ENCODE data around the gene NLRC5. TPM values are rescaled to one million over a fixed set of nuclear protein-coding genes. Genes with fewer than 3 reads are reported as not detected.

NLRC5 gene
- total RNA-seq, 1 donor from 2014 or later: not detected

DNA sequence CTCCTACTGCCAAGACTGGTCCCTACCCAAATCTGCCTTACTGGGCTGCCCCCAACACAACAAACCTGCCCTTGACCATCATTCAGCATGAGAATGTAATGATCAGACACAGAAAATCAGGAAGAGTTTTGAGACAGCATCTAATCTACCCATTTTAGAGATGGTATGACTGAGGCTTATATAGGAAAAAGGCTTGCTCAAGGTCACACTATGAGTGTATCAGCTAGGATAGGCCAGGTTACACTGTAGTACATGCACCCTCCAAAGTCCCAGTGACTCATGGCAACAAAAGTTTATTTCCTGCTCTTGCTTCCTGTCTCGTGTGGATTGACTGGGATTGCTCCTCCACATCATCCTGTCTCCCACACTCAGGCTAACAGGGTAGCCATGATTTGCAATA is 27.9 kb downstream of the NLRC5 start:
- H2AFZ ChIP-seq (replicated peaks): no peak overlapping the region
- no peak for TF ChIP-seq EZH2 (IDR thresholded peaks at IDR 0.05)
- TF ChIP-seq, protein P1, sequence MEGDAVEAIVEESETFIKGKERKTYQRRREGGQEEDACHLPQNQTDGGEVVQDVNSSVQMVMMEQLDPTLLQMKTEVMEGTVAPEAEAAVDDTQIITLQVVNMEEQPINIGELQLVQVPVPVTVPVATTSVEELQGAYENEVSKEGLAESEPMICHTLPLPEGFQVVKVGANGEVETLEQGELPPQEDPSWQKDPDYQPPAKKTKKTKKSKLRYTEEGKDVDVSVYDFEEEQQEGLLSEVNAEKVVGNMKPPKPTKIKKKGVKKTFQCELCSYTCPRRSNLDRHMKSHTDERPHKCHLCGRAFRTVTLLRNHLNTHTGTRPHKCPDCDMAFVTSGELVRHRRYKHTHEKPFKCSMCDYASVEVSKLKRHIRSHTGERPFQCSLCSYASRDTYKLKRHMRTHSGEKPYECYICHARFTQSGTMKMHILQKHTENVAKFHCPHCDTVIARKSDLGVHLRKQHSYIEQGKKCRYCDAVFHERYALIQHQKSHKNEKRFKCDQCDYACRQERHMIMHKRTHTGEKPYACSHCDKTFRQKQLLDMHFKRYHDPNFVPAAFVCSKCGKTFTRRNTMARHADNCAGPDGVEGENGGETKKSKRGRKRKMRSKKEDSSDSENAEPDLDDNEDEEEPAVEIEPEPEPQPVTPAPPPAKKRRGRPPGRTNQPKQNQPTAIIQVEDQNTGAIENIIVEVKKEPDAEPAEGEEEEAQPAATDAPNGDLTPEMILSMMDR (IDR thresholded peaks at IDR 0.05): no peak
- TF ChIP-seq EZH2phosphoT487 (IDR thresholded peaks at IDR 0.05): no peak
- no peak overlapping the region for H3K27ac ChIP-seq
- no peak overlapping the region for H3K9ac ChIP-seq
- no peaks in the 10 kb centered on the region for H3K79me2 ChIP-seq (ENCODE audit: low read depth)
- Mint-ChIP-seq H3K4me3 (no peak overlapping the region), H3K9me3 (no peaks in the 10 kb centered on the region), H3K27me3 (ENCODE audit: insufficient read depth, low read depth) (peaks cover 15% of the 10 kb centered on the region), H3K4me1 (peaks cover 3% of the 10 kb centered on the region), H3K27ac (no peak overlapping the region), H3K36me3 (no peaks in the 10 kb centered on the region)
- H3K27me3 ChIP-seq: no peaks in the 10 kb centered on the region
- H3K4me3 ChIP-seq: no peak overlapping the region
- no peaks in the 10 kb centered on the region for H3K36me3 ChIP-seq
- H3K4me2 ChIP-seq: no peak overlapping the region
- no peaks in the 10 kb centered on the region for H3K4me1 ChIP-seq
- no peaks in the 10 kb centered on the region for H3K9me3 ChIP-seq (ENCODE audit: low read depth)
- DNase-seq (ENCODE audit: low spot score): no peak
- no peaks in the 10 kb centered on the region for H3F3A ChIP-seq (ENCODE audit: low read depth)
- H4K20me1 ChIP-seq (ENCODE audit: low read depth): no peaks in the 10 kb centered on the region

DNA sequence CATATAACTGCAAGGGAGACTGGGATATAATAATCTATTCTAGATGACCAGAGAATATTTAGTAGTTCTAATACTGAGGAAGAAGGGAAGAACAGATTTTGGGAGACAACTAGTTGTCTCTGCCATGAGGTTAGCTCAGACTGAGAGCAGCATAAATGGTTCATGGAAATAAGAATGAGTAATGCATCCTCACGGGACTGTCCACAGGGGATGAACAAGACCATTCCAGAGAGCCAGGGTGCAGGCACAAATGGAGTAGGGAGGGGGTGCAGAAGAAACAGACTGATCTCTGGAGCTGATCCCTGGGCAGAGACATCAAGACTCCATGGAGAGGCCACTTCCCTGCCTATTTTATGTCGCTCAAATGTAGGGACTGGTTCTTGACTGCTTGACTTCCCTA is 30.4 kb downstream of the NLRC5 start:
- no peak overlapping the region for H3K9ac ChIP-seq
- H3K79me2 ChIP-seq (ENCODE audit: low read depth): no peaks in the 10 kb centered on the region
- DNase-seq (ENCODE audit: low spot score): no peak
- no peaks in the 10 kb centered on the region for H3K9me3 Mint-ChIP-seq
- no peak for TF ChIP-seq EZH2 (IDR thresholded peaks at IDR 0.05)
- no peak for TF ChIP-seq EZH2phosphoT487 (IDR thresholded peaks at IDR 0.05)
- TF ChIP-seq, protein P1 (IDR thresholded peaks at IDR 0.05): no peak
- no peaks in the 10 kb centered on the region for H4K20me1 ChIP-seq (ENCODE audit: low read depth)
- no peaks in the 10 kb centered on the region for H3K4me1 Mint-ChIP-seq
- H3K4me3 ChIP-seq: no peak overlapping the region
- no peaks in the 10 kb centered on the region for H3F3A ChIP-seq (ENCODE audit: low read depth)
- H3K36me3 Mint-ChIP-seq: no peaks in the 10 kb centered on the region
- no peaks in the 10 kb centered on the region for H3K36me3 ChIP-seq
- H3K27me3 Mint-ChIP-seq (ENCODE audit: insufficient read depth, low read depth): peaks cover 15% of the 10 kb centered on the region
- H3K4me3 Mint-ChIP-seq: no peak overlapping the region
- no peak overlapping the region for H3K4me2 ChIP-seq
- no peaks in the 10 kb centered on the region for H3K27me3 ChIP-seq
- H3K27ac Mint-ChIP-seq: no peak overlapping the region
- no peak overlapping the region for H2AFZ ChIP-seq (replicated peaks)
- H3K9me3 ChIP-seq (ENCODE audit: low read depth): no peaks in the 10 kb centered on the region
- no peak overlapping the region for H3K27ac ChIP-seq
- no peaks in the 10 kb centered on the region for H3K4me1 ChIP-seq

DNA sequence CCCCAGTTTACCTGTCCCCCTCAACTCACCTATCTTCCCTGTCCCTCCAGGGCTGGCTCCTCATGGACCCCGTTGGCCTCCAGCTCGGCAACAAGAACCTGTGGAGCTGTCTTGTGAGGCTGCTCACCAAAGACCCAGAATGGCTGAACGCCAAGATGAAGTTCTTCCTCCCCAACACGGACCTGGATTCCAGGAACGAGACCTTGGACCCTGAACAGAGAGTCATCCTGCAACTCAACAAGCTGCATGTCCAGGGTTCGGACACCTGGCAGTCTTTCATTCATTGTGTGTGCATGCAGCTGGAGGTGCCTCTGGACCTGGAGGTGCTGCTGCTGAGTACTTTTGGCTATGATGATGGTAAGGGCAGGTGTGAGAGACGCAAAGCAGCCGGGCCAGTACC is 31.3 kb downstream of the NLRC5 start:
- Histone ChIP-seq H3K9ac (no peak overlapping the region), H3K4me1 (no peaks in the 10 kb centered on the region), H3F3A (ENCODE audit: low read depth) (no peaks in the 10 kb centered on the region), H3K4me2 (no peak overlapping the region), H3K27me3 (no peaks in the 10 kb centered on the region), H2AFZ (replicated peaks) (no peak overlapping the region), H3K9me3 (ENCODE audit: low read depth) (no peaks in the 10 kb centered on the region), H3K4me3 (no peak overlapping the region), H3K36me3 (no peaks in the 10 kb centered on the region), H3K27ac (no peak overlapping the region), H3K79me2 (ENCODE audit: low read depth) (no peaks in the 10 kb centered on the region), H4K20me1 (ENCODE audit: low read depth) (no peaks in the 10 kb centered on the region)
- Mint-ChIP-seq H3K4me3 (no peak overlapping the region), H3K9me3 (no peaks in the 10 kb centered on the region), H3K27ac (no peak overlapping the region), H3K36me3 (no peaks in the 10 kb centered on the region), H3K4me1 (no peaks in the 10 kb centered on the region), H3K27me3 (ENCODE audit: insufficient read depth, low read depth) (peaks cover 15% of the 10 kb centered on the region)
- DNase-seq (ENCODE audit: low spot score): no peak
- TF ChIP-seq, protein P1 (IDR thresholded peaks at IDR 0.05): no peak
- TF ChIP-seq EZH2phosphoT487 (IDR thresholded peaks at IDR 0.05): no peak
- TF ChIP-seq EZH2 (IDR thresholded peaks at IDR 0.05): no peak

All from neural progenitor cell (in vitro differentiated cells).